SIG-M5 treated with dmso at 0.1 percent for 504 hours (cell line): Measurements from ENCODE around the gene RANBP3.
"Not testable (repeated sequence)": the region's sequence is repeated elsewhere in the genome, so short reads cannot be mapped to it uniquely, and the experiment has no call there.

Experiments
- DNase-seq: peaks from one replicate; lab custom pipeline; 2025; ENCODE audit not compliant: unreplicated experiment; lab: John Stamatoyannopoulos, UW

Gene RANBP3

GRCh38 chr19:5977785-5978605 is at the start of gene RANBP3:
Gene RANBP3, minus strand, starts transcription at chr19:5978140. Its CDS starts 58 bp downstream, at chr19:5978082.
- peak; percentile 97 for DNase-seq

GRCh38 chr19:6026390-6027227 is 48.7 kb upstream of the RANBP3 start:
- DNase-seq: no peak

GRCh38 chr19:6024756-6025155 is 46.8 kb upstream of the RANBP3 start:
- not testable (repeated sequence) for DNase-seq

- DNase-seq: no peak
Measured at GRCh38 chr19:6023936-6024335, 46.0 kb upstream of the RANBP3 start.

GRCh38 chr19:6023085-6023682 is 45.2 kb upstream of the RANBP3 start:
- DNase-seq: no peak

- no peak for DNase-seq
Measured at GRCh38 chr19:6022570-6023064, 44.7 kb upstream of the RANBP3 start.

- peak; percentile 44 for DNase-seq
Measured at GRCh38 chr19:6021878-6022569, 44.1 kb upstream of the RANBP3 start.

- no peak for DNase-seq
Measured at GRCh38 chr19:6020972-6021805, 43.2 kb upstream of the RANBP3 start.

- DNase-seq: peak; percentile 69
Measured at GRCh38 chr19:6020166-6020882, 42.4 kb upstream of the RANBP3 start.

- DNase-seq: no peak
Measured at GRCh38 chr19:6018786-6019185, 40.8 kb upstream of the RANBP3 start.

GRCh38 chr19:6017576-6017975 is 39.6 kb upstream of the RANBP3 start:
- DNase-seq: no peak

- no peak for DNase-seq
Measured at GRCh38 chr19:6015841-6016545, 38.1 kb upstream of the RANBP3 start.

GRCh38 chr19:6014551-6015135 is 36.7 kb upstream of the RANBP3 start:
- DNase-seq: no peak

GRCh38 chr19:6012426-6013170 is 34.7 kb upstream of the RANBP3 start:
- DNase-seq: no peak

GRCh38 chr19:6011794-6012193 is 33.9 kb upstream of the RANBP3 start:
- no peak for DNase-seq

- no peak for DNase-seq
Measured at GRCh38 chr19:6011206-6011605, 33.3 kb upstream of the RANBP3 start.

- DNase-seq: no peak
Measured at GRCh38 chr19:6010107-6010506, 32.2 kb upstream of the RANBP3 start.

GRCh38 chr19:6007866-6008265 is 29.9 kb upstream of the RANBP3 start:
- DNase-seq: no peak
